Measurements from ENCODE around the gene MTHFD1L.

MTHFD1L gene

GRCh38 chr6:150899231-150899630 is 33.7 kb downstream of the MTHFD1L start:
- no peak overlapping the region for H3K27ac ChIP-seq (ENCODE audit: low read depth, low read length)
- H3K27me3 ChIP-seq (ENCODE audit: control insufficient read depth, insufficient read depth, low read length), result no peaks in the 10 kb centered on the region
- H3K4me3 ChIP-seq (ENCODE audit: low read depth, low read length), result no peak overlapping the region
- no peaks in the 10 kb centered on the region for H3K9me3 ChIP-seq (ENCODE audit: control insufficient read depth, insufficient read depth, low read length)
- H3K4me1 ChIP-seq (ENCODE audit: control insufficient read depth, insufficient read depth, low read length), result no peaks in the 10 kb centered on the region
- peaks cover 47% of the 10 kb centered on the region for H3K36me3 ChIP-seq (ENCODE audit: control insufficient read depth, insufficient read depth, low read length)
- no peak overlapping the region for H3K9ac ChIP-seq (ENCODE audit: low read depth, low read length)

GRCh38 chr6:150900049-150900448 is 34.5 kb downstream of the MTHFD1L start:
- no peaks in the 10 kb centered on the region for H3K9me3 ChIP-seq (ENCODE audit: control insufficient read depth, insufficient read depth, low read length)
- H3K27me3 ChIP-seq (ENCODE audit: control insufficient read depth, insufficient read depth, low read length), result no peaks in the 10 kb centered on the region
- H3K4me3 ChIP-seq (ENCODE audit: low read depth, low read length), result no peak overlapping the region
- peaks cover 44% of the 10 kb centered on the region for H3K36me3 ChIP-seq (ENCODE audit: control insufficient read depth, insufficient read depth, low read length)
- H3K9ac ChIP-seq (ENCODE audit: low read depth, low read length), result no peak overlapping the region
- no peak overlapping the region for H3K27ac ChIP-seq (ENCODE audit: low read depth, low read length)
- H3K4me1 ChIP-seq (ENCODE audit: control insufficient read depth, insufficient read depth, low read length), result no peaks in the 10 kb centered on the region

- H3K9ac ChIP-seq (ENCODE audit: low read depth, low read length), result no peak overlapping the region
- no peak overlapping the region for H3K4me3 ChIP-seq (ENCODE audit: low read depth, low read length)
- H3K27me3 ChIP-seq (ENCODE audit: control insufficient read depth, insufficient read depth, low read length), result no peaks in the 10 kb centered on the region
- peaks cover 48% of the 10 kb centered on the region for H3K36me3 ChIP-seq (ENCODE audit: control insufficient read depth, insufficient read depth, low read length)
- H3K9me3 ChIP-seq (ENCODE audit: control insufficient read depth, insufficient read depth, low read length), result no peaks in the 10 kb centered on the region
- no peak overlapping the region for H3K27ac ChIP-seq (ENCODE audit: low read depth, low read length)
- H3K4me1 ChIP-seq (ENCODE audit: control insufficient read depth, insufficient read depth, low read length), result no peaks in the 10 kb centered on the region
These were observed 36.8 kb downstream of the MTHFD1L start for GRCh38 chr6:150902142-150902776.

- H3K4me3 ChIP-seq (ENCODE audit: low read depth, low read length), result no peak overlapping the region
- no peak overlapping the region for H3K27ac ChIP-seq (ENCODE audit: low read depth, low read length)
- H3K9ac ChIP-seq (ENCODE audit: low read depth, low read length), result no peak overlapping the region
- no peaks in the 10 kb centered on the region for H3K9me3 ChIP-seq (ENCODE audit: control insufficient read depth, insufficient read depth, low read length)
- H3K27me3 ChIP-seq (ENCODE audit: control insufficient read depth, insufficient read depth, low read length), result no peaks in the 10 kb centered on the region
- peaks cover 34% of the 10 kb centered on the region for H3K36me3 ChIP-seq (ENCODE audit: control insufficient read depth, insufficient read depth, low read length)
- no peaks in the 10 kb centered on the region for H3K4me1 ChIP-seq (ENCODE audit: control insufficient read depth, insufficient read depth, low read length)
These were observed 40.3 kb downstream of the MTHFD1L start for GRCh38 chr6:150905769-150906168.

- peaks cover 39% of the 10 kb centered on the region for H3K36me3 ChIP-seq (ENCODE audit: control insufficient read depth, insufficient read depth, low read length)
- no peaks in the 10 kb centered on the region for H3K9me3 ChIP-seq (ENCODE audit: control insufficient read depth, insufficient read depth, low read length)
- no peak overlapping the region for H3K9ac ChIP-seq (ENCODE audit: low read depth, low read length)
- no peak overlapping the region for H3K4me3 ChIP-seq (ENCODE audit: low read depth, low read length)
- H3K27me3 ChIP-seq (ENCODE audit: control insufficient read depth, insufficient read depth, low read length), result no peaks in the 10 kb centered on the region
- H3K27ac ChIP-seq (ENCODE audit: low read depth, low read length), result no peak overlapping the region
- no peaks in the 10 kb centered on the region for H3K4me1 ChIP-seq (ENCODE audit: control insufficient read depth, insufficient read depth, low read length)
These were observed 41.3 kb downstream of the MTHFD1L start for GRCh38 chr6:150906641-150907326.

GRCh38 chr6:150907383-150907782 is 41.9 kb downstream of the MTHFD1L start:
- Histone ChIP-seq H3K4me3 (ENCODE audit: low read depth, low read length) (no peak overlapping the region), H3K27ac (ENCODE audit: low read depth, low read length) (no peak overlapping the region), H3K36me3 (ENCODE audit: control insufficient read depth, insufficient read depth, low read length) (peaks cover 44% of the 10 kb centered on the region), H3K9me3 (ENCODE audit: control insufficient read depth, insufficient read depth, low read length) (no peaks in the 10 kb centered on the region), H3K27me3 (ENCODE audit: control insufficient read depth, insufficient read depth, low read length) (no peaks in the 10 kb centered on the region), H3K4me1 (ENCODE audit: control insufficient read depth, insufficient read depth, low read length) (no peaks in the 10 kb centered on the region), H3K9ac (ENCODE audit: low read depth, low read length) (no peak overlapping the region)

- no peaks in the 10 kb centered on the region for H3K27me3 ChIP-seq (ENCODE audit: control insufficient read depth, insufficient read depth, low read length)
- no peak overlapping the region for H3K9ac ChIP-seq (ENCODE audit: low read depth, low read length)
- H3K27ac ChIP-seq (ENCODE audit: low read depth, low read length), result no peak overlapping the region
- no peak overlapping the region for H3K4me3 ChIP-seq (ENCODE audit: low read depth, low read length)
- H3K9me3 ChIP-seq (ENCODE audit: control insufficient read depth, insufficient read depth, low read length), result no peaks in the 10 kb centered on the region
- H3K4me1 ChIP-seq (ENCODE audit: control insufficient read depth, insufficient read depth, low read length), result no peaks in the 10 kb centered on the region
- H3K36me3 ChIP-seq (ENCODE audit: control insufficient read depth, insufficient read depth, low read length), result peaks cover 44% of the 10 kb centered on the region
These were observed 43.4 kb downstream of the MTHFD1L start for GRCh38 chr6:150908901-150909300.

GRCh38 chr6:150910561-150910960 is 45.1 kb downstream of the MTHFD1L start:
- Histone ChIP-seq H3K9ac (ENCODE audit: low read depth, low read length) (no peak overlapping the region), H3K27me3 (ENCODE audit: control insufficient read depth, insufficient read depth, low read length) (no peaks in the 10 kb centered on the region), H3K36me3 (ENCODE audit: control insufficient read depth, insufficient read depth, low read length) (peaks cover 48% of the 10 kb centered on the region), H3K4me3 (ENCODE audit: low read depth, low read length) (no peak overlapping the region), H3K27ac (ENCODE audit: low read depth, low read length) (no peak overlapping the region), H3K4me1 (ENCODE audit: control insufficient read depth, insufficient read depth, low read length) (no peaks in the 10 kb centered on the region), H3K9me3 (ENCODE audit: control insufficient read depth, insufficient read depth, low read length) (no peaks in the 10 kb centered on the region)

GRCh38 chr6:150914372-150914771 is 48.9 kb downstream of the MTHFD1L start:
- Histone ChIP-seq H3K27ac (ENCODE audit: low read depth, low read length) (no peak overlapping the region), H3K27me3 (ENCODE audit: control insufficient read depth, insufficient read depth, low read length) (no peaks in the 10 kb centered on the region), H3K9me3 (ENCODE audit: control insufficient read depth, insufficient read depth, low read length) (no peaks in the 10 kb centered on the region), H3K4me3 (ENCODE audit: low read depth, low read length) (no peak overlapping the region), H3K9ac (ENCODE audit: low read depth, low read length) (no peak overlapping the region), H3K4me1 (ENCODE audit: control insufficient read depth, insufficient read depth, low read length) (no peaks in the 10 kb centered on the region), H3K36me3 (ENCODE audit: control insufficient read depth, insufficient read depth, low read length) (peaks cover 39% of the 10 kb centered on the region)

GRCh38 chr6:150915131-150915879 is 49.8 kb downstream of the MTHFD1L start:
- Histone ChIP-seq H3K9me3 (ENCODE audit: control insufficient read depth, insufficient read depth, low read length) (no peaks in the 10 kb centered on the region), H3K4me1 (ENCODE audit: control insufficient read depth, insufficient read depth, low read length) (no peaks in the 10 kb centered on the region), H3K4me3 (ENCODE audit: low read depth, low read length) (no peak overlapping the region), H3K27me3 (ENCODE audit: control insufficient read depth, insufficient read depth, low read length) (no peaks in the 10 kb centered on the region), H3K36me3 (ENCODE audit: control insufficient read depth, insufficient read depth, low read length) (peaks cover 46% of the 10 kb centered on the region), H3K27ac (ENCODE audit: low read depth, low read length) (no peak overlapping the region), H3K9ac (ENCODE audit: low read depth, low read length) (no peak overlapping the region)

- peaks cover 49% of the 10 kb centered on the region for H3K36me3 ChIP-seq (ENCODE audit: control insufficient read depth, insufficient read depth, low read length)
- H3K4me1 ChIP-seq (ENCODE audit: control insufficient read depth, insufficient read depth, low read length), result no peaks in the 10 kb centered on the region
- H3K9ac ChIP-seq (ENCODE audit: low read depth, low read length), result no peak overlapping the region
- no peaks in the 10 kb centered on the region for H3K27me3 ChIP-seq (ENCODE audit: control insufficient read depth, insufficient read depth, low read length)
- H3K9me3 ChIP-seq (ENCODE audit: control insufficient read depth, insufficient read depth, low read length), result no peaks in the 10 kb centered on the region
- no peak overlapping the region for H3K4me3 ChIP-seq (ENCODE audit: low read depth, low read length)
- no peak overlapping the region for H3K27ac ChIP-seq (ENCODE audit: low read depth, low read length)
These were observed 50.4 kb downstream of the MTHFD1L start for GRCh38 chr6:150915880-150916265.
